HCT116 (cell line): Measurements from ENCODE around the gene RANBP10. TPM values are rescaled to one million over a fixed set of nuclear protein-coding genes. Genes with fewer than 3 reads are reported as not detected.

Experiments
- ATAC-seq: fragments of 200-7000 bp; cut with Tn5 transposase; 2 replicates; pipeline ENCODE4 v1.9.1; 2020; ENCODE audit warnings: mild to moderate bottlenecking, moderate library complexity
- BruUV-seq: library from RNA; stranded (reverse); fragments of 400-500 nt; replicated peaks from 2 replicates; lab custom pipeline; 2021; lab: Mats Ljungman, UMichigan
- CTCF ChIA-PET: fragments of 300-600 bp; sonication (Branson Sonifier 250); formaldehyde crosslinking; loops from one replicate; lab custom pipeline; 2021; ENCODE audit warnings: antibody characterized with exemption; lab: Charles Lee
- POLR2A ChIA-PET: fragments of 300-600, 350-600 bp; sonication (Branson Sonifier 250); formaldehyde crosslinking; loops from one replicate; lab custom pipeline; 2021; ENCODE audit warnings: antibody characterized with exemption; lab: Charles Lee
- RAD21 ChIA-PET, 2 experiments: fragments of 300-600 bp; sonication (Branson Sonifier 250); formaldehyde crosslinking; loops; one replicate each; lab custom pipeline; 2023; ENCODE audit warnings: low total read pairs in 2 of 2; ENCODE audit not compliant: uncharacterized antibody in 2 of 2, unreplicated experiment in 2 of 2, low non-redundant PET in 1 of 2; lab: Charles Lee
- DNase-seq: peaks from one replicate; pipeline ENCODE4 v3.0.0-alpha.2; 2010; ENCODE audit warnings: low read depth, low spot score
- H2AFZ ChIP-seq: fragments of 200-600 bp; shearing (Covaris generic), sonication (generic); 2 replicates; pipeline ENCODE4 v1.6.1; 2017; ENCODE audit warnings: low read depth, mixed run types, mixed read lengths, antibody characterized with exemption, low read length; ENCODE audit not compliant: poor library complexity, severe bottlenecking
- H3K27ac ChIP-seq: 2 replicates; pipeline ENCODE4 v1.5.1; 2012; ENCODE audit warnings: low read depth, low read length
- H3K27me3 ChIP-seq: fragments of 200-600 bp; sonication (generic); 2 replicates; pipeline ENCODE4 v1.6.1; 2016; ENCODE audit warnings: mixed run types, low read length, mixed read lengths; ENCODE audit not compliant: insufficient read depth
- H3K36me3 ChIP-seq, 2 experiments: fragments of 200-500 bp in 1 of 2; fragments of 200-600 bp in 1 of 2; sonication (Bioruptor generic) in 1 of 2; sonication (generic) in 1 of 2; 2 replicates each; pipeline versions ENCODE4 v1.5.1 to v1.6.1; 2014 to 2016; ENCODE audit warnings: low read length in 2 of 2, inconsistent platforms in 1 of 2, mixed read lengths in 1 of 2, mixed run types in 1 of 2; ENCODE audit not compliant: insufficient read depth in 2 of 2, control insufficient read depth in 1 of 2
- H3K4me1 ChIP-seq, 2 experiments: fragments of 200-600 bp in 1 of 2; sonication (generic) in 1 of 2; 2 replicates each; pipeline versions ENCODE4 v1.5.1 to v1.6.1; 2012 to 2017; ENCODE audit warnings: low read length in 2 of 2, inconsistent platforms in 1 of 2, mild to moderate bottlenecking in 1 of 2, mixed read lengths in 1 of 2, mixed run types in 1 of 2, moderate library complexity in 1 of 2; ENCODE audit not compliant: insufficient read depth in 2 of 2, control insufficient read depth in 1 of 2
- H3K4me2 ChIP-seq: fragments of 200-600 bp; sonication (generic); 2 replicates; pipeline ENCODE4 v1.6.1; 2017; ENCODE audit warnings: mixed run types, low read length, mixed read lengths
- H3K4me3 ChIP-seq, 2 experiments: fragments of 200-600 bp in 1 of 2; sonication (generic) in 1 of 2; replicated peaks in 1 of 2; 2 replicates each; pipeline ENCODE4 v1.5.1; 2011 to 2016; ENCODE audit warnings: low read length in 2 of 2, control low read depth in 1 of 2, low read depth in 1 of 2, mild to moderate bottlenecking in 1 of 2, mixed read lengths in 1 of 2, mixed run types in 1 of 2
- H3K79me2 ChIP-seq: fragments of 200-600 bp; sonication (generic); 2 replicates; pipeline ENCODE4 v1.6.1; 2017; ENCODE audit warnings: mild to moderate bottlenecking, mixed run types, low read length, moderate library complexity, mixed read lengths; ENCODE audit not compliant: insufficient read depth
- H3K9ac ChIP-seq: fragments of 200-600 bp; sonication (generic); 2 replicates; pipeline ENCODE4 v1.6.1; 2016; ENCODE audit warnings: low read length, mixed read lengths
- H3K9me2 ChIP-seq: fragments of 200-600 bp; sonication (generic), shearing (Covaris generic); 2 replicates; pipeline ENCODE4 v1.6.1; 2017; ENCODE audit warnings: mixed run types, mild to moderate bottlenecking, moderate library complexity; ENCODE audit not compliant: insufficient read depth
- H3K9me3 ChIP-seq, 2 experiments: fragments of 200-500 bp in 1 of 2; fragments of 200-600 bp in 1 of 2; sonication (Bioruptor generic) in 1 of 2; sonication (generic) in 1 of 2; 2 replicates each; pipeline ENCODE4 v1.6.1; 2014 to 2017; ENCODE audit warnings: low read length in 2 of 2, mixed read lengths in 2 of 2, inconsistent platforms in 1 of 2, low read depth in 1 of 2, mild to moderate bottlenecking in 1 of 2, mixed run types in 1 of 2, moderate library complexity in 1 of 2; ENCODE audit not compliant: control insufficient read depth in 1 of 2, insufficient read depth in 1 of 2
- H4K20me1 ChIP-seq: fragments of 200-600 bp; sonication (generic), shearing (Covaris generic); 2 replicates; pipeline ENCODE4 v1.6.1; 2017; ENCODE audit warnings: mixed run types, mild to moderate bottlenecking, moderate library complexity; ENCODE audit not compliant: insufficient read depth
- ATF3 ChIP-seq: IDR thresholded peaks from 2 replicates; pipeline ENCODE4 v1.6.1; 2012
- CBX3 ChIP-seq: IDR thresholded peaks from 2 replicates; pipeline ENCODE4 v1.6.1; 2012; ENCODE audit warnings: low read depth
- EGR1 ChIP-seq: IDR thresholded peaks from 2 replicates; pipeline ENCODE4 v1.6.1; 2012; ENCODE audit warnings: low read depth
- ELF1 ChIP-seq: IDR thresholded peaks from 2 replicates; pipeline ENCODE4 v1.6.1; 2012; ENCODE audit warnings: low read depth, borderline replicate concordance
- EZH2 ChIP-seq: fragments of 200-600 bp; sonication (generic); IDR thresholded peaks from 2 replicates; pipeline ENCODE4 v1.6.1; 2017; ENCODE audit warnings: antibody characterized with exemption, mixed run types
- EZH2phosphoT487 ChIP-seq: fragments of 200-600 bp; IDR thresholded peaks from 2 replicates; pipeline ENCODE4 v1.6.1; 2018; ENCODE audit warnings: antibody characterized with exemption, borderline replicate concordance
- JUND ChIP-seq: IDR thresholded peaks from 2 replicates; pipeline ENCODE4 v1.6.1; 2012
- POLR2A ChIP-seq: IDR thresholded peaks from 2 replicates; pipeline ENCODE4 v1.7.0; 2011; ENCODE audit warnings: borderline replicate concordance; ENCODE audit not compliant: insufficient read depth, insufficient read length; ENCODE audit errors: extremely low read depth
- POLR2AphosphoS5 ChIP-seq: IDR thresholded peaks from 2 replicates; pipeline ENCODE4 v1.6.1; 2011; ENCODE audit warnings: mild to moderate bottlenecking, low read depth, low read length, moderate library complexity
- SIN3A ChIP-seq: IDR thresholded peaks from 2 replicates; pipeline ENCODE4 v1.6.1; 2012; ENCODE audit warnings: low read depth
- SP1 ChIP-seq: IDR thresholded peaks from 2 replicates; pipeline ENCODE4 v1.6.1; 2012; ENCODE audit warnings: low read depth
- SRF ChIP-seq: IDR thresholded peaks from 2 replicates; pipeline ENCODE4 v1.6.1; 2012; ENCODE audit warnings: low read depth
- YY1 ChIP-seq: IDR thresholded peaks from 2 replicates; pipeline ENCODE4 v1.6.1; 2011; ENCODE audit warnings: low read length, low read depth, moderate library complexity, mild to moderate bottlenecking; ENCODE audit not compliant: insufficient replicate concordance; ENCODE audit errors: extremely low read depth
- ZBTB33 ChIP-seq: IDR thresholded peaks from 2 replicates; pipeline ENCODE4 v1.6.1; 2011; ENCODE audit warnings: mild to moderate bottlenecking, low read length, moderate library complexity; ENCODE audit not compliant: insufficient replicate concordance; ENCODE audit errors: extremely low read depth
- ZFX ChIP-seq: fragments of 450-650 bp; IDR thresholded peaks from 2 replicates; pipeline ENCODE4 v1.6.1; 2017
- intact Hi-C: fragments of 100-400 bp; cut with micrococcal nuclease; formaldehyde crosslinking; loops from 2 replicates; pipeline ENCODE4 v1.10.0; 2022
- total RNA-seq: library from RNA; stranded (reverse); gene quantifications from one replicate; pipeline ENCODE4 v1.2.1, GENCODE V29; 2021; ENCODE audit not compliant: unreplicated experiment
- TF ChIP-seq, protein P1 (sequence below): IDR thresholded peaks from 2 replicates; pipeline ENCODE4 v1.6.1; 2012

RANBP10 gene
- total RNA-seq, 1 experiment from 2014 or later: 16.9 TPM

GRCh38 chr16:67734731-67735201 is 71.6 kb downstream of the RANBP10 start:
- Histone ChIP-seq H2AFZ (no peak overlapping the region), H3K9ac (no peak overlapping the region), H3K79me2 (no peaks in the 10 kb centered on the region), H3K4me1 (no peaks in the 10 kb centered on the region), H3K4me2 (no peak overlapping the region), H4K20me1 (no peaks in the 10 kb centered on the region), H3K36me3 (peaks cover 0 to 5% of the 10 kb centered on the region in 2 experiments; a peak in 1 of 4 replicates)
- CTCF ChIA-PET: no interaction called here
- intact Hi-C loops: no loop called here
- TF ChIP-seq ELF1: no peak
- no peak for TF ChIP-seq POLR2AphosphoS5
- no peak for TF ChIP-seq CBX3
- TF ChIP-seq ATF3: no peak
- TF ChIP-seq, all 23 proteins: peak for 0
- ChIA-PET POLR2A (no interaction called here), RAD21 (interaction anchor here in 1 of 2 experiments (0.6 kb wide), 1 partner anchor 44 kb away, joined by 4 read pairs; no protein-coding TSS in a partner anchor)
- no TSS peak for BruUV-seq
- H3K27ac ChIP-seq: no peak overlapping the region
- no peaks in the 10 kb centered on the region for H3K27me3 ChIP-seq
- no peak for DNase-seq
- H3K9me2 ChIP-seq: no peaks in the 10 kb centered on the region
- H3K9me3 ChIP-seq: no peaks in the 10 kb centered on the region
- no peak for ATAC-seq
- no peak overlapping the region for H3K4me3 ChIP-seq

DNA sequence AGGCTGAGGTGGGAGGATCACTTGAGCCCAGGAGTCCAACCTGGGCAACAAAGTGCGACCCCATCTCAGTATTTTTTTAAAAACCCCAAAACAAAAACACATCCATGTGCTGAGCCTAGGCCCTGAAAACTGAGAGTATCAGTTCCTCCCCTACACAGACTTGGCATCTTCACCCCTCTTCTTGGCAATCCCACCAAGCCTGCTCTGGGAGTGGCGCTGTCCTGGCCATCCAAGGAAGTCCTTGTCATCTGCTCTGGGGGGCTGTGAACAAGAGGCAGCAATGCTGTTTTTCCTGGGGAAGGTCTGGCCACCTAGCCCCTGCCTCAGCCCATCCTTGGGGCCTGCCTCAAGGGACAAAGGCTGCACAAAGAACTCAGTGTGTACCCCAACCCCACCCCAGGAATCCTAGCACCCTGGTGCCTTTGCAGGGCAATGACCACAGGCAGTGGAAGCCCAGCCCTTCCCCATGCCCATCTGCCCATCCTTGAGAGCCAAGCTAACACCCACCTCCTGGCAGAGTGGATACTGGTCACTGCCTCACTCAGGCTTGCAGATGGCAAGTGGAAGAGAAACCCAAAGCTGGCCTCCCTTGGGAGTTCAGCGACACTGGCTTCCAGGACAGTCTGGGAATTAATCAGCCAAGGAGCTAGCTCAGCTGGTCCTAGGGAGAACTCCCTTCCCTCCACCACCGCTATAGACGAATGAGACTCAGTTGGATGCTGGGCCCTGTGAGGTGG is 72.5 kb downstream of the RANBP10 start:
- ChIA-PET RAD21 (interaction anchor here in 1 of 2 experiments (0.6 kb wide), 1 partner anchor 43 kb away, joined by 4 read pairs; no protein-coding TSS in a partner anchor), POLR2A (no interaction called here), CTCF (no interaction called here)
- Histone ChIP-seq H3K36me3 (peaks cover 0 to 5% of the 10 kb centered on the region in 2 experiments; a peak in 1 of 4 replicates), H3K27me3 (no peaks in the 10 kb centered on the region), H3K9ac (no peak overlapping the region), H3K79me2 (no peaks in the 10 kb centered on the region), H3K9me3 (no peaks in the 10 kb centered on the region), H3K27ac (no peak overlapping the region), H3K4me2 (no peak overlapping the region), H2AFZ (no peak overlapping the region), H3K9me2 (no peaks in the 10 kb centered on the region), H4K20me1 (no peaks in the 10 kb centered on the region), H3K4me1 (no peaks in the 10 kb centered on the region), H3K4me3 (no peak overlapping the region)
- no peak for DNase-seq
- ATAC-seq: no peak
- no TSS peak for BruUV-seq
- intact Hi-C loops: no loop called here
- TF ChIP-seq ZBTB33: no peak
- TF ChIP-seq CBX3: no peak
- TF ChIP-seq EGR1: no peak
- no peak for TF ChIP-seq SP1
- TF ChIP-seq, protein P1, sequence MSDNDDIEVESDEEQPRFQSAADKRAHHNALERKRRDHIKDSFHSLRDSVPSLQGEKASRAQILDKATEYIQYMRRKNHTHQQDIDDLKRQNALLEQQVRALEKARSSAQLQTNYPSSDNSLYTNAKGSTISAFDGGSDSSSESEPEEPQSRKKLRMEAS: no peak
- TF ChIP-seq ZFX: no peak
- TF ChIP-seq JUND: no peak
- TF ChIP-seq POLR2A: no peak
- no peak for TF ChIP-seq POLR2AphosphoS5
- no peak for TF ChIP-seq ATF3
- TF ChIP-seq EZH2phosphoT487: no peak
- TF ChIP-seq YY1: no peak
- TF ChIP-seq EZH2: no peak
- TF ChIP-seq SIN3A: no peak
- no peak for TF ChIP-seq SRF
